HG03565 (cell line): ENCODE measurements around the gene GPR34.
"Not testable (repeated sequence)": the region's sequence is repeated elsewhere in the genome, so short reads cannot be mapped to it uniquely, and the experiment has no call there.

Experiments used
- ATAC-seq: cut with Tn5 transposase; IDR thresholded peaks from one replicate; pipeline ENCODE4 v1.9.1; 2021; ENCODE audit warnings: mild to moderate bottlenecking, moderate library complexity; ENCODE audit not compliant: unreplicated experiment

The GPR34 gene

GRCh38 chrX:41688835-41689234 lies at the start of gene GPR34:
GPR34 (plus strand) TSS chrX:41688973; CDS start chrX:41695634, 6,661 bp downstream.
- ATAC-seq, result no peak

- not testable (repeated sequence) for ATAC-seq
These were observed 42.6 kb upstream of the GPR34 start for GRCh38 chrX:41646201-41646600.

- no peak for ATAC-seq
These were observed 35.6 kb upstream of the GPR34 start for GRCh38 chrX:41653125-41653524.

- no peak for ATAC-seq
These were observed 33.7 kb upstream of the GPR34 start for GRCh38 chrX:41655101-41655500.

- no peak for ATAC-seq
These were observed 33.1 kb upstream of the GPR34 start for GRCh38 chrX:41655631-41656030.

GRCh38 chrX:41661366-41662095 lies 27.2 kb upstream of the GPR34 start:
- no peak for ATAC-seq

GRCh38 chrX:41664375-41664901 lies 24.3 kb upstream of the GPR34 start:
- ATAC-seq, result peak; percentile 88

- ATAC-seq, result no peak
These were observed 23.9 kb upstream of the GPR34 start for GRCh38 chrX:41664908-41665307.

GRCh38 chrX:41665686-41666085 lies 23.1 kb upstream of the GPR34 start:
- no peak for ATAC-seq

GRCh38 chrX:41666251-41666650 lies 22.5 kb upstream of the GPR34 start:
- no peak for ATAC-seq

- no peak for ATAC-seq
These were observed 21.1 kb upstream of the GPR34 start for GRCh38 chrX:41667631-41668030.

- no peak for ATAC-seq
These were observed 18.7 kb upstream of the GPR34 start for GRCh38 chrX:41670112-41670511.

GRCh38 chrX:41671082-41671481 lies 17.7 kb upstream of the GPR34 start:
- no peak for ATAC-seq

- ATAC-seq, result no peak
These were observed 16.1 kb upstream of the GPR34 start for GRCh38 chrX:41672643-41673042.

GRCh38 chrX:41676361-41676760 lies 12.4 kb upstream of the GPR34 start:
- ATAC-seq, result not testable (repeated sequence)

- no peak for ATAC-seq
These were observed 11.4 kb upstream of the GPR34 start for GRCh38 chrX:41677183-41678060.

- no peak for ATAC-seq
These were observed 4.6 kb upstream of the GPR34 start for GRCh38 chrX:41684138-41684537.

- no peak for ATAC-seq
These were observed 3.8 kb upstream of the GPR34 start for GRCh38 chrX:41684940-41685339.

- no peak for ATAC-seq
These were observed 2.0 kb upstream of the GPR34 start for GRCh38 chrX:41686788-41687187.

- ATAC-seq, result no peak
These were observed 617 bp upstream of the GPR34 start for GRCh38 chrX:41688156-41688555.

- no peak for ATAC-seq
These were observed 938 bp downstream of the GPR34 start for GRCh38 chrX:41689711-41690110.
